Measurements from ENCODE around the gene GSTT4.

Gene GSTT4

DNA sequence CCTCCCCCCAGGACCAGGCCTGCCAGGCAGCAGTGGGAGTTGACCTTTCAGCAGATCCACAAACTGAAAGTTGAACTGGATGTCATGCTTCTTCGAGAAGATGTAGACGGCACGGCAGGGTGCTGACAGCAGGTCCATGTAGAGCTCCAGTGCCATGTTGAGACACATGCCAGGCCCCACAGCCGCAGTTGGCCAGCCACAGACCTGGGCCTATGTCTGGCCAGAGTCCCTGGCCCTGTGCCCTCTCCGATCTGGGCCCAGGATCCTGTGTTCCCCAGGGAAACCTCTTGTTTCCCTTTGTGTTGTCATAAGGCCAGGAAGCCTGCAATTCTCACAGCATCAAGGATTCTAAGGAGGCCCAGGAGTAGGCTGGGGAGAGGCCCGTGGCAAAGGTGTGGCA, at the start of gene GSTT4:
TSS of gene GSTT4 (minus strand) at position 253 of the 400 bp plus-strand sequence. CDS start at position 156, 97 bp downstream.
- no peak for DNase-seq

DNA sequence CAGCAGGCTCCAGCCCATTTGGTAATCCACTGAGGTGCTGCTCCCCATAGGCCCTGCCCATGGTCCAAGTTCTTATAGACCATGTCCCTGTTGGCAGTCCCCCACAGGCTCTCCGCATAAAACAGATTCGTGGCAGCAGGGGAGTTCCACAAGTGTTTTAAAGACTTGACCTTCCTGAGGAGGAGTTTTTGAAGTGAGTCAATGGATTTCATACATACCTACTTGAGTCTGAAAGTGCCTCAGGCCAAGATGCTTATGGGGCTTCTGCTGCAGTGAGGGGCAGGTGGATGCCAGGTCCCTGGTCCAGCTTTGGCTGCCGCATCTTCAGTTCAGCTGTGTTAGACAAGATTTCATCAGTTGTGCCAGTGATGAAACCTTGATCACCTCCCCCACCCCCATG, 49.1 kb upstream of the GSTT4 start:
- no peak for DNase-seq

DNA sequence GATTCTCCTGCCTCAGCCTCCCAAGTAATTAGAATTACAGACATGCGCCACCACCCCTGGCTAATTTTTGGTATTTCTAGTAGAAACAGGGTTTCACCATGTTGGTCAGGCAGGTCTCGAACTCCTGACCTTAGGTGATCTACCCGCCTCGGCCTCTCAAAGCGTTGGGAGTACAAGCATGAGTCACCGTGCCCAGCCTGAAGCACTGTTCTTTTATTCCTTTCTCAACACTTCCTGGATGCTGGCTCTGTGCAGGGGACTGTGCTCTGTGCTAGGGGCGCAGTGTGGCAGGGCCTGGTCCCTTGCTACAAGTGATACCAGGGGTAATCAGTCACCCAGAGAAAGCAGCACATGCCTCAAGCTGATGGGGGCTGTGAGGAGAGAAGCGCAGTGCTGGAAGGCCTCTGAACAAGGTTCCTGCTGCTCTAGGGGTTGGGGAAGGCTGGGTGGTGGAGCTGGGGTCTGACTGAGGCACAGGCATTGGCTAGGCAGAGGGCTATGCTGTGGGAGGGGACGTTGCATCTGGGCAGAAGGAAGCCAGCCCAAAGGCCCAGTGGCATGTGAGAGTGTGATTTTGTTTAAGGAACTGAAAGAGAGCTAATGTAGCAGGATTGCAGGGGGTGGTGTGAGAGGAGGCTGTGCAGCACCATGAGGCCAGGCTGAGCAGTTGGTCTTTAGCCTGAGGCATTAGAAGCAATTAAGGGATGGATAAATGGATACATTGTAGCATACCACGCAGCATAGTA, 48.4 kb upstream of the GSTT4 start:
- DNase-seq: no peak

DNA sequence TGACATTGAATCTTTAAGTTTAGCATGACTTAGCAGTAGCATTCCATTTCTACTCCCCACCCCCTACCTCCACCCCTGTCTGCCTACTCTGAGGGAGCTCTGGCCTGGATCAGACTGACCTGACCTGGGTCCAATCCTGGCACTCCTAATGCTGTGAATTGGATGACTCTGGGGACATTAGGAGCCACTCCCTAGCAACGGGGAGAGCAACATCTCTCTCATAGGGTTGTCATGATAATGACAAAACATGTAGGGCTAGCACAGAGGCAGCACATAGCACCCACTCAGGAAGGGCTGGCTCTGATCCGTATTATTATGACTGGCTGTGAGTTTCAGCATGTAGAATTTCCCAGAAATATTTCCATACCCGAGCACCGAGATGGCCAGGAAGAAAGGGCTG, 46.3 kb upstream of the GSTT4 start:
- DNase-seq: no peak

GRCh38 chr22:24051028-24051427, 45.8 kb upstream of the GSTT4 start:
- no peak for DNase-seq

DNA sequence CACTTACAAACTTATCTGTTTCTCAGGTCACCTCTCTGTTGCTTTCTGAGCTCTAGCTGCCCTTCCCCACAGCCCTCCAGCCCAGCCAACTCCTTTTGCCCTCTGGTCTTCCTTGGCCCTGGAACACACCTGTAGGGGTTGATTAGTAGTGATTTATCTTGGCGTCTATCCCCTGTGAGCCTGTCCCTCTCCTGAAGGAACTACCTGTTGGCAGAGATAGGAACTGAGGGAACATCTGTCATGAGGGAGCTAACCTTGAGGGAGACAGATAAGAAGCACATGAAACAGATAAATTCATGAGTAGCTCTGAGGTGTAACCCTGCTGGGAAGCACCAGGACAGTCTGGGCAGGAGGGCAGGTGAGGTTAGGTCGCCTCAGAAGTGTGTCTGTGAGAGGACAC, 44.7 kb upstream of the GSTT4 start:
- no peak for DNase-seq

- DNase-seq: no peak
Observed at GRCh38 chr22:24049211-24049610, 44.0 kb upstream of the GSTT4 start.

DNA sequence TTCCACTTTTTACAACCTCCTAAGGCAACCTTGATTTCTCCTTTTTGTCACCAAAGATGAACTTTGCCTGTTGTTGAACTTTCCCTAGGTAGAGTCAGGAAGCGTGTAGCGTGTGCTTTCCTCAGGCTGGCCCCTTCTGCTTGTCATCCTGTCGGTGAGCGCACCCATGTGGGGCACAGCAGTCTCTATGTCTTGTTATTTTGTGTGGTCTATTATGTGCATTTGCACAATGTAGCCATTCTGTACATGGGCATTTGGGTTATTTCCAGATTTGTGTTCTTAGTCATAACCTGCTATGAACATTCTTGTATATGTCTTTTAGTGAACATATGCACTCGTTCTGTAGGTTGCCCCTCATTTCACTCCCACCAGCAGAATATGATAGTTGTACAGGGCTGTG, 40.8 kb upstream of the GSTT4 start:
- no peak for DNase-seq

GRCh38 chr22:24043958-24044357, 38.7 kb upstream of the GSTT4 start:
- DNase-seq: peak; percentile 12

DNA sequence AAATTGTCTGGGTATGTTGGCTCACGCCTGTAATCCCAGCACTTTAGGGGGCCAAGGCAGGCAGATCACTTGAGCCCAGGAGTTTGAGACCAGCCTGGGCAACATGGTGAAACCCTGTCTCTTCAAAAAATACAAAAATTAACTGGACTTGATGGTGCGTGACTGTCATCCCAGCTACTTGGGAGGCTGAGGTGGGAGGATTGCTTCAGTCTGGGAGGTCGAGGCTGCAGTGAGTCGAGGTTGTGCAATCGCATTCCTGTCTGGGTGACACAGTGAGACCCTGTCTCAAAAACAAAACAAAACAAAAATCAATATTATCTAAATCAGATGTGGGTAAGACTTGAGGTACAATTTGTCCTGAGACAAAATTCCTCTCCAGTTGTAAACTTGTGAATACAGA, 38.2 kb upstream of the GSTT4 start:
- peak; percentile 21 for DNase-seq

GRCh38 chr22:24040946-24041345, 35.7 kb upstream of the GSTT4 start:
- peak; percentile 41 for DNase-seq

DNA sequence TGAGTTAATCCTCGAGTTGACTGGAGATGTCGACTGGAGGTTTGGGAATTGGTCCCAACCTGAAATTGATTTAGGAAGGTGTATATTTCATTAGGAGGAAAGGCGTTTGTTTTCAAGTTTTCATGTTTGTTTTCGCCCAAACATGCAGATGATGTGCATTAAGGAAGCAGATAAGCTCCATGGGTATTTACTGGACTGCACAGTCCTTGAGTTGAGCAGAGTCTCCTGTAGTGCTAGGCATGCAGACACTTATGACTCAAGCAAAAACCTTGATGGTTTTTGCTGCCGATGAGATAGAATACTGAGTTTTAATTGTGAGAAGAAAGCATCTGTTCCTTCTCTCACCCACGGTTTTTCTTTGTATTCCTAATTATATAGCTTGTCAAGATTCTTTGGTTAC, 33.8 kb upstream of the GSTT4 start:
- no peak for DNase-seq

DNA sequence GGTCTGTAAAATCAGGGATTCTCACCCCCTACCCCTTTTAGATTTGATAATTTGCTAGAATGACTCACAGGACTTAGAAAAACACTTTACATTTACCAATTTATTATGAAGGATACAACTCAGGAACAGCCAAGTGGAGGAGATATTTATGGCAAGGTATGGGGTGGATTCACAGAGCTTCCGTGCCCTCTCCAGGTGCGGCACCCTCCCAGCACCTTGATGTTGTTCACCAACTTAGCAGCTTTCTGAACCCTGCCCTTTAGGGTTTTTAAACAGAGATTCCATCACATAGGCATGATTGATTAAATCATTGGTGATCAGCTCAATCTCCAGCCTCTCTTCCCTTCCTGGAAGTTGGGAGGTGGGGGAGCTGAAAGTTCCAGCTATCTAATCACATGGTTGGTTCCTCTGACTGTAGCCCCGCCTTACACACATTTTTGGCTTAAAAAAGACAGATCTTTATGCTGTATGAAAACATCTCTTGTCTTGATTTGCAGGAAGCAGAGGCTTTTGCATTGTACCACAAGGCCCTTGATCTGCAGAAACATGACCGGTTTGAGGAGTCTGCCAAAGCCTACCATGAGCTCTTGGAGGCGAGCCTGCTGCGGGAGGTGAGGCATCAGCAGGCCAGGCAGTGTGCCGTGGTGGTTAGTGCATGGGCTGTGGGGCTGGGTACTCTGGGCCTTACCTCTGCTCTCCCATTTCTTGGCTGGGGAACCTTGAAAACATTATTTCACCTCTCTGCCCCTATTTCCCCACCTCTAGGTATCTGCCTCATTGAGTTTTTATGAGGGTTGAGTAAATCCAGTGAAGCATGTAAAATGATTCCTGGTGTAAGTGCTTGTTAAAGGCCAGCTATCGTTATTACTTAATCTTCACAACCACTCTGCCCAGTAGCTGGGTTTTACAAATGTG, 32.9 kb upstream of the GSTT4 start:
- DNase-seq: no peak

DNA sequence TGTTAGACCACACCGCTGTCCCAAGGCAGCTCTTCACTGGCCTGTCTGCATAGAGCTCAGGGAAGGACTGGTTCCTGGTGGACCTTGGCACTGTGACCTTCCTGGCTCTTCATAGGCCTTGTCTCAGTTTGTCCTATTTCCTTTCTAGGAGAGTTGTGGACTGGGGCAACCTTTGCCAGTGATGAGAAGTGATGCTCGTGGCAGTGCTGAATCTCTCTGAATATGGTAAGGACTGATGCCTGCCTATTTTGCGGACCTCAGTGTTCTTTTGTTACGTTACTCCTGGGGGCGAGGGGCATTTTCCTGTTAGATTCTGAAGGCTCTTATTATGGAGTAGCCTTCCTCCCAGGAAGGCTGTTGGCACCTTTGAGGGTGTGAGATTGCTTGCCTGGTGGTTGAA, 30.0 kb upstream of the GSTT4 start:
- no peak for DNase-seq

- no peak for DNase-seq
Observed at GRCh38 chr22:24033731-24034130, 28.5 kb upstream of the GSTT4 start.

- no peak for DNase-seq
Observed at GRCh38 chr22:24030186-24030702, 25.0 kb upstream of the GSTT4 start.

GRCh38 chr22:24029304-24029703, 24.1 kb upstream of the GSTT4 start:
- no peak for DNase-seq

GRCh38 chr22:24028533-24028932, 23.3 kb upstream of the GSTT4 start:
- DNase-seq: no peak

GRCh38 chr22:24027991-24028390, 22.7 kb upstream of the GSTT4 start:
- no peak for DNase-seq

DNA sequence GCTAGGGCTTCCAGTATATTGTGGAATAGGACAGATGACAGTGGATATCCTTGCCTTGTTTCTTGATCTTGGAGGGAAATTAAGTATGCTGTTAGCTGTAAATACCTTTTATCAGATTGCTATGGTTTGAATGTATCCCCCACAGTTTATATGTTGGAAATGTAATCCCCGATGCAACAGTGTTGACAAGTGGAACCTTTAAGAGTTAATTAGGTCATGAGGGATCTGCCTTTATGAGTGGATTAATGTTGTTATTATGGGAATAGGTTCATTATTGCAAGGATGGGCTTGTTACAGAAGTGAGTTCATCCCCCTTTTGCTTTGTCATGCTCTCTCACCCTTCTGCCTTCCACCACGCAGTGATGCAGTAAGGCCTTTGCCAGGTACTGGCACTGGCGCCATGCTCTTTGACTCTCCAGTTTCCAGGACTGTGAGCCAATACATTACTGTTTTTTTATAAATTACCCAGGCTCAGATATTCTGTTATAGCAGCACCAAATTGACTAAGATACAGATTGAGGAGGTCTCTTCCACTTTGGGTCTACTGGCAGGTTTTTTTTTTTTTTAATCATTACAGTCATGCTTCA, 22.2 kb upstream of the GSTT4 start:
- no peak for DNase-seq

DNA sequence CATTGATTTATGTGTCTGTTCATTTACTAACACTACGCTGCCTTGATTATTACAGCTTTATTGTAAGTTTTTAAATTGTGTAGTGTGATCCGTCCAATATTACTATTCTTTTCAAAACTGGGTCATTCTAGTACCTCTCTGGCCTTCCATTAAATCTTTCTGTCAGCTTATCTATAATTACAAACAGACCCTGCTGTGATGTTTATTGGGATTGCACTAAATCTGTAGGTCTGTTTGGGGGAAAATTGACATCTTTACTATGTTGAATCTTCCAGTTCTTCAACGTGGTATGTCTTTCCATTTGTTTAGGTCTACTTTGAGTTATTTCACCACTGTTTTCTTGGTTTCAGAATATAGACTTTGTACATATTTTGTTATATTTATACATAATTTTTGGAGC, 21.5 kb upstream of the GSTT4 start:
- DNase-seq: no peak

DNA sequence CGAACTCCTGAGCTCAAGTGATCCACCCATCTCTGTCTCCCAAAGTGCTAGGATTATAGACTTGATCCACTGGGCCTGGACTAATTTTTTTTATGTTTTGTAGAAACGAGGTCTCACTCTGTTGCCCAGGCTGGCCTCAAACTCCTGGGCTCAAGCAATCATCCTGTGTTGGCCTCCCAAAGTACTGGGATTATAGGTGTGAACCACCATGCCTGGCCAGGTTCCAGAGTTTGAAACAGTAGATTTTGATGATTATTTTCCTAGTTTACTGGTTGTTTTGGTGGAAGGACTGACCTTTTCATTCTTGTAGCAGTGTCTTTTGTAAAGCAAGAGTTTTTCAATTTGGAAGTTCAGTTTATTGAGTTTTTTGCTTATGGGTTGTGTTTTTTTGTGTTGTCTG, 20.8 kb upstream of the GSTT4 start:
- no peak for DNase-seq

DNA sequence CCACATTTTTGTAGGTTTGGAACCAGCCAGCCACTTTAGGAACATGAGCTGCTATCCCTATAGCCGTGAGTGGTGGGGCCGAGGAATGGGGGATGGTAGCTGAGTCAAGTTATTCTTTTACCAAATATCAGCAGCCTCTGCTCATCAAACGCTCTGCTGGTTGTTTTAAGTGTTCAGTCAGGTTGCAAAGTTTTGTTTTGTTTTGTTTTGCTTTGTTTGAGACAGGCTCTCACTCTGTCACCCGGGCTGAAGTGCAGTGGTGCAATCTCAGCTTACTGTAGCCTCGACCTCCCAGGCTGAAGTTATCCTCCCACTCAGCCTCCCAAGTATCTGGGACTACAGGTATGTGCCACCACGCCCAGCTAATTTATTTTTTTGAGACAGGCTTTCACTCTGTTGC, 20.2 kb upstream of the GSTT4 start:
- no peak for DNase-seq

DNA sequence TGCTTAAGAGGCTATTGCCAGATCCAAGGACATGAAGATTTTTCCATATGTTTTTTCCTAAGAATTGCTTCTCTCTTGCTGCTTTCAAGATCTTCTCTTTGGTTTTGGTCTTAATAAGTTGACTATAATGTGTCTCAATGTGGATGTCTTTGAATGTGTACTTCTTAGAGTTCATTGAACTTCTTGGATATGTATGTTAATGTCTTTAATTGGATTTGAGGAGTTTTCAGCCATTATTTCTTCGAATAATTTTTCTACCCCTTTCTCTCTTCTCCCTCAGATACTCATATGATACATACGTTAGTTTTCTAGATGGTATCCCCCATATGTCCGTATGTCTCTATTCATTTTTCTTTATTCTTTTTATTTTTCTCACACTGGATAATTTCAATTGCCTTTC, 19.1 kb upstream of the GSTT4 start:
- no peak for DNase-seq

All from islet precursor cell (in vitro differentiated cells).